Liver (tissue), 3 donors: ENCODE results near the gene GATB.

Experiments
- CTCF ChIP-seq: fragments of 150-350 bp; IDR thresholded peaks from 2 replicates; pipeline ENCODE4 v1.5.1; 2017; ENCODE audit warnings: improper control_type of control experiment, low read depth, low read length; ENCODE audit not compliant: missing input control
- FOXA2 ChIP-seq: IDR thresholded peaks from 2 replicates; pipeline ENCODE4 v1.6.1; 2016; ENCODE audit warnings: antibody characterized with exemption
- GABPA ChIP-seq, 2 donors: IDR thresholded peaks in 1 of 2; conservative IDR thresholded peaks in 1 of 2; 2 replicates each; pipeline ENCODE4 v1.6.1; 2016; ENCODE audit warnings: antibody characterized with exemption in 2 of 2, mild to moderate bottlenecking in 1 of 2, moderate library complexity in 1 of 2
- REST ChIP-seq: IDR thresholded peaks from 2 replicates; pipeline ENCODE4 v1.6.1; 2016; ENCODE audit warnings: antibody characterized with exemption, mild to moderate bottlenecking
- RXRA ChIP-seq, 2 donors: IDR thresholded peaks; 2 replicates each; pipeline ENCODE4 v1.6.1; 2017 to 2018; ENCODE audit warnings: antibody characterized with exemption in 2 of 2, mild to moderate bottlenecking in 1 of 2
- TAF1 ChIP-seq: conservative IDR thresholded peaks from 2 replicates; pipeline ENCODE4 v1.6.1; 2016; ENCODE audit warnings: antibody characterized with exemption, mild to moderate bottlenecking
- donor health status: healthy.
- donor health status: healthy.

- TF ChIP-seq REST (no peak), CTCF (no peak), GABPA (IDR thresholded peaks at IDR 0.05 in 1 of 2, conservative IDR thresholded peaks at IDR 0.05 in 1 of 2) (no peak), TAF1 (no peak), RXRA (IDR thresholded peaks at IDR 0.05) (no peak), FOXA2 (no peak)
Observed at GRCh38 chr4:151804086-151804630, 43.4 kb upstream of the GATB start.
